HEK293 (cell line): ENCODE data around the gene SLC48A1.
A peak's percentile ranks its signal among the peaks of the same experiment; 100 is the strongest.

Experiments used
- HOXC10 ChIP-seq: sonication (generic); formaldehyde crosslinking; IDR thresholded peaks from 2 replicates; pipeline ENCODE4 v1.8.1; 2023; ENCODE audit warnings: mild to moderate bottlenecking, missing genetic modification reagents
- HOXD13 ChIP-seq: sonication (generic); formaldehyde crosslinking; IDR thresholded peaks from 2 replicates; pipeline ENCODE4 v1.8.0; 2022; ENCODE audit warnings: missing genetic modification reagents, borderline replicate concordance
- KLF10 ChIP-seq: fragments of 450-650 bp; IDR thresholded peaks from 2 replicates; pipeline ENCODE4 v1.5.1; 2018; ENCODE audit warnings: missing biosample characterization, mild to moderate bottlenecking, missing genetic modification characterization
- KLF16 ChIP-seq: fragments of 450-650 bp; formaldehyde crosslinking; IDR thresholded peaks from 2 replicates; pipeline ENCODE4 v1.5.1; 2017; ENCODE audit warnings: missing biosample characterization, missing genetic modification characterization
- PATZ1 ChIP-seq: fragments of 450-650 bp; formaldehyde crosslinking; IDR thresholded peaks from 2 replicates; pipeline ENCODE4 v1.5.1; 2016; ENCODE audit warnings: missing biosample characterization, missing genetic modification characterization
- RBAK ChIP-seq: fragments of 450-650 bp; formaldehyde crosslinking; IDR thresholded peaks from 2 replicates; pipeline ENCODE4 v1.5.1; 2016; ENCODE audit warnings: missing biosample characterization, missing genetic modification characterization
- SP2 ChIP-seq: fragments of 450-650 bp; formaldehyde crosslinking; IDR thresholded peaks from 2 replicates; pipeline ENCODE4 v1.5.1; 2016; ENCODE audit warnings: missing biosample characterization, missing genetic modification characterization
- ZBTB1 ChIP-seq: fragments of 450-650 bp; formaldehyde crosslinking; IDR thresholded peaks from 2 replicates; pipeline ENCODE4 v1.5.1; 2016; ENCODE audit warnings: missing biosample characterization, missing genetic modification characterization
- ZBTB11 ChIP-seq: fragments of 450-650 bp; formaldehyde crosslinking; conservative IDR thresholded peaks from 2 replicates; pipeline ENCODE4 v1.5.1; 2016; ENCODE audit warnings: low read depth, missing biosample characterization, missing genetic modification characterization
- ZBTB44 ChIP-seq: fragments of 450-650 bp; IDR thresholded peaks from 2 replicates; pipeline ENCODE4 v1.5.1; 2018; ENCODE audit warnings: missing biosample characterization, mild to moderate bottlenecking, missing genetic modification characterization
- ZBTB48 ChIP-seq: fragments of 450-650 bp; formaldehyde crosslinking; IDR thresholded peaks from 2 replicates; pipeline ENCODE4 v1.5.1; 2016; ENCODE audit warnings: missing biosample characterization, missing genetic modification characterization
- ZBTB7A ChIP-seq: fragments of 450-650 bp; formaldehyde crosslinking; IDR thresholded peaks from 2 replicates; pipeline ENCODE4 v1.5.1; 2016; ENCODE audit warnings: low read depth, missing biosample characterization, missing genetic modification characterization
- ZEB2 ChIP-seq: fragments of 450-650 bp; formaldehyde crosslinking; IDR thresholded peaks from 2 replicates; pipeline ENCODE4 v1.5.1; 2016; ENCODE audit warnings: missing biosample characterization, missing genetic modification characterization
- ZNF146 ChIP-seq: fragments of 450-650 bp; formaldehyde crosslinking; IDR thresholded peaks from 2 replicates; pipeline ENCODE4 v1.5.1; 2016; ENCODE audit warnings: missing biosample characterization, missing genetic modification characterization
- ZNF174 ChIP-seq: fragments of 450-650 bp; formaldehyde crosslinking; IDR thresholded peaks from 2 replicates; pipeline ENCODE4 v1.5.0; 2017; ENCODE audit warnings: missing biosample characterization, mild to moderate bottlenecking, missing genetic modification characterization
- ZNF211 ChIP-seq: fragments of 450-650 bp; formaldehyde crosslinking; IDR thresholded peaks from 2 replicates; pipeline ENCODE4 v1.5.1; 2016; ENCODE audit warnings: low read depth, missing biosample characterization, missing genetic modification characterization
- ZNF23 ChIP-seq: fragments of 450-650 bp; formaldehyde crosslinking; IDR thresholded peaks from 2 replicates; pipeline ENCODE4 v1.5.1; 2016; ENCODE audit warnings: missing biosample characterization, missing genetic modification characterization, borderline replicate concordance
- ZNF239 ChIP-seq: fragments of 450-650 bp; formaldehyde crosslinking; IDR thresholded peaks from 2 replicates; pipeline ENCODE4 v1.5.1; 2016; ENCODE audit warnings: missing biosample characterization, missing genetic modification characterization
- ZNF341 ChIP-seq: fragments of 450-650 bp; formaldehyde crosslinking; IDR thresholded peaks from 2 replicates; pipeline ENCODE4; 2016; ENCODE audit warnings: low read depth, missing biosample characterization, missing genetic modification characterization
- ZNF488 ChIP-seq: fragments of 450-650 bp; formaldehyde crosslinking; IDR thresholded peaks from 2 replicates; pipeline ENCODE4 v1.5.1; 2016; ENCODE audit warnings: missing biosample characterization, missing genetic modification characterization
- ZNF510 ChIP-seq: fragments of 450-650 bp; formaldehyde crosslinking; IDR thresholded peaks from 2 replicates; pipeline ENCODE4 v1.5.1; 2018; ENCODE audit warnings: mild to moderate bottlenecking, missing genetic modification characterization, missing biosample characterization; ENCODE audit not compliant: insufficient replicate concordance
- ZNF518A ChIP-seq: fragments of 450-650 bp; formaldehyde crosslinking; conservative IDR thresholded peaks from 2 replicates; pipeline ENCODE4 v1.5.1; 2016; ENCODE audit warnings: low read depth, missing biosample characterization, missing genetic modification characterization
- ZNF621 ChIP-seq: fragments of 450-650 bp; formaldehyde crosslinking; IDR thresholded peaks from 2 replicates; pipeline ENCODE4 v1.5.1; 2017; ENCODE audit warnings: missing biosample characterization, missing genetic modification characterization
- ZNF629 ChIP-seq: fragments of 450-650 bp; formaldehyde crosslinking; IDR thresholded peaks from 2 replicates; pipeline ENCODE4 v1.5.1; 2017; ENCODE audit warnings: missing biosample characterization, missing genetic modification characterization
- ZNF747 ChIP-seq: fragments of 450-650 bp; formaldehyde crosslinking; IDR thresholded peaks from 2 replicates; pipeline ENCODE4 v1.5.1; 2016; ENCODE audit warnings: missing biosample characterization, missing genetic modification characterization
- ZNF76 ChIP-seq: fragments of 450-650 bp; formaldehyde crosslinking; IDR thresholded peaks from 2 replicates; pipeline ENCODE4; 2016; ENCODE audit warnings: low read depth, missing biosample characterization, missing genetic modification characterization, borderline replicate concordance
- ZNF792 ChIP-seq: fragments of 450-650 bp; formaldehyde crosslinking; IDR thresholded peaks from 2 replicates; pipeline ENCODE4 v1.5.1; 2016; ENCODE audit warnings: missing biosample characterization, missing genetic modification characterization
- ZSCAN23 ChIP-seq: fragments of 450-650 bp; formaldehyde crosslinking; IDR thresholded peaks from 2 replicates; pipeline ENCODE4 v1.5.1; 2016; ENCODE audit warnings: missing biosample characterization, missing genetic modification characterization

Gene SLC48A1

GRCh38 chr12:47768323-47768811 lies 4.7 kb upstream of the SLC48A1 start (continued):
- 0 out of 2 replicates have a peak, but pooled peaks have one; percentile 11 for TF ChIP-seq ZNF518A (tag by site-specific recombination)
- TF ChIP-seq ZEB2 (tag by site-specific recombination), result no peak
- no peak for TF ChIP-seq ZBTB11 (tag by site-specific recombination)
- TF ChIP-seq ZNF76 (tag by site-specific recombination), result no peak
- no peak for TF ChIP-seq ZNF239 (tag by site-specific recombination)
- no peak for TF ChIP-seq ZNF510 (tag by site-specific recombination)
- TF ChIP-seq ZNF488 (tag by site-specific recombination), result no peak
- no peak for TF ChIP-seq ZNF747
- peak; percentile 36; the same call in 1 of the 2 replicates for TF ChIP-seq ZNF341 (tag by site-specific recombination)
- no peak for TF ChIP-seq ZNF792
- peak; percentile 32; the same call in 1 of the 2 replicates for TF ChIP-seq PATZ1 (tag by site-specific recombination)
- no peak for TF ChIP-seq SP2 (tag by site-specific recombination)
- TF ChIP-seq ZSCAN23 (tag by site-specific recombination), result 0 out of 2 replicates have a peak, but pooled peaks have one; percentile 50
- TF ChIP-seq ZBTB1 (tag by site-specific recombination), result no peak
- peak; percentile 98 for TF ChIP-seq HOXD13
- no peak for TF ChIP-seq ZNF174 (tag by site-specific recombination)
- no peak for TF ChIP-seq ZNF211 (tag by site-specific recombination)
- TF ChIP-seq ZBTB48 (tag by site-specific recombination), result no peak
- TF ChIP-seq ZNF146, result no peak
- TF ChIP-seq ZNF621 (tag by site-specific recombination), result no peak
- TF ChIP-seq RBAK, result no peak
- TF ChIP-seq ZNF23, result no peak
- peak; percentile 50; the same call in 1 of the 2 replicates for TF ChIP-seq KLF16 (tag by site-specific recombination)
- peak; percentile 55; the same call in 1 of the 2 replicates for TF ChIP-seq ZBTB44 (tag by site-specific recombination)
- TF ChIP-seq HOXC10, result no peak
- TF ChIP-seq ZBTB7A, result no peak
- TF ChIP-seq KLF10 (tag by site-specific recombination), result peak; percentile 50; the same call in 1 of the 2 replicates
- TF ChIP-seq ZNF629 (tag by site-specific recombination), result peak; percentile 56; the same call in 1 of the 2 replicates
